HL-60 (cell line): ENCODE data around the gene PPP1R12C.

ENCODE experiments used
- GABPA ChIP-seq: IDR thresholded peaks from 2 replicates; pipeline ENCODE4 v1.6.1; 2012; ENCODE audit warnings: low read depth
- POLR2AphosphoS5 ChIP-seq: IDR thresholded peaks from 2 replicates; pipeline ENCODE4 v1.6.1; 2012; ENCODE audit warnings: low read depth
- TF ChIP-seq, protein P1 (sequence below): IDR thresholded peaks from one replicate; pipeline ENCODE4 v1.5.1; 2011; ENCODE audit warnings: low read length, control low read depth, inconsistent platforms; ENCODE audit not compliant: insufficient read depth
- TF ChIP-seq, protein P2 (sequence below): IDR thresholded peaks from 2 replicates; pipeline ENCODE4 v1.6.1; 2012; ENCODE audit warnings: low read depth; ENCODE audit not compliant: insufficient replicate concordance

DNA sequence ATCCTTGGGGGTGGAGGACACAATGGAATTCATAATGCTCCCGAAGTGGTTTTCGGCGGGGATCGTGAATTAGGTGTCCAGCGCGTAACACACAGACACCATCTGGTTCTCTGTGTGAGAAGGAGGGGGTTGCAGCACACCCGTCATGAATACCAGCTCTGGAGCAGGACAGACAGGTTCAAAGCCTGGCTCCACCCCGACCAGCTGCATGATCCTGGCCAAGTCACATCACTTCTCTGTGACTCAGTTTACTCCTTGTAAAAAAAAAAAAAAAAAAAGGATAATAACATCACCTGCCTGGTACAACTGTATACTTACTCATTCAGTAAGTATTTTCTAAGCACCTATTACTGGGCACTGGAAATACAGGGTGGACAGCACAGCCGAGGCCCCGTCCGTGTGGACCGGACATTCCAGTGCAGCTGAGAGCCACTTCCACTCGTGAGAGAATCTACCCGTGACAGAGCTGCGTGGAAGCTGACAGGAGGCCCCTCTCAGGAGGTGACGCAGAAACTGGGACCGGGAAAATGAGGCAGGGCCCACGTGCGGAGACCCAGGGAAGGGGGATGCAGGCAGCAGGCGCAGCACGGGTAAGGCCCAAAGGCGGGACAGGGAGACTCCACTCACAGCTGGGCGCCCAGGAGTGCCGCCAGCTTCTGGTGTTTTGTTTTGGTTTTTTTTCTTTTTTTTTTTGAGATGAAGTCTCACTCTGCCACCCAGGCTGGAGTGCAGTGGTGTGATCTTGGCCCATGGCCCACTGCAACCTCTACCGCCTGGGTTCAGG is 66.5 kb downstream of the PPP1R12C start:
- TF ChIP-seq POLR2AphosphoS5, result no peak
- TF ChIP-seq, protein P1, sequence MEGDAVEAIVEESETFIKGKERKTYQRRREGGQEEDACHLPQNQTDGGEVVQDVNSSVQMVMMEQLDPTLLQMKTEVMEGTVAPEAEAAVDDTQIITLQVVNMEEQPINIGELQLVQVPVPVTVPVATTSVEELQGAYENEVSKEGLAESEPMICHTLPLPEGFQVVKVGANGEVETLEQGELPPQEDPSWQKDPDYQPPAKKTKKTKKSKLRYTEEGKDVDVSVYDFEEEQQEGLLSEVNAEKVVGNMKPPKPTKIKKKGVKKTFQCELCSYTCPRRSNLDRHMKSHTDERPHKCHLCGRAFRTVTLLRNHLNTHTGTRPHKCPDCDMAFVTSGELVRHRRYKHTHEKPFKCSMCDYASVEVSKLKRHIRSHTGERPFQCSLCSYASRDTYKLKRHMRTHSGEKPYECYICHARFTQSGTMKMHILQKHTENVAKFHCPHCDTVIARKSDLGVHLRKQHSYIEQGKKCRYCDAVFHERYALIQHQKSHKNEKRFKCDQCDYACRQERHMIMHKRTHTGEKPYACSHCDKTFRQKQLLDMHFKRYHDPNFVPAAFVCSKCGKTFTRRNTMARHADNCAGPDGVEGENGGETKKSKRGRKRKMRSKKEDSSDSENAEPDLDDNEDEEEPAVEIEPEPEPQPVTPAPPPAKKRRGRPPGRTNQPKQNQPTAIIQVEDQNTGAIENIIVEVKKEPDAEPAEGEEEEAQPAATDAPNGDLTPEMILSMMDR, result no peak
- TF ChIP-seq GABPA, result no peak
- TF ChIP-seq, protein P2, sequence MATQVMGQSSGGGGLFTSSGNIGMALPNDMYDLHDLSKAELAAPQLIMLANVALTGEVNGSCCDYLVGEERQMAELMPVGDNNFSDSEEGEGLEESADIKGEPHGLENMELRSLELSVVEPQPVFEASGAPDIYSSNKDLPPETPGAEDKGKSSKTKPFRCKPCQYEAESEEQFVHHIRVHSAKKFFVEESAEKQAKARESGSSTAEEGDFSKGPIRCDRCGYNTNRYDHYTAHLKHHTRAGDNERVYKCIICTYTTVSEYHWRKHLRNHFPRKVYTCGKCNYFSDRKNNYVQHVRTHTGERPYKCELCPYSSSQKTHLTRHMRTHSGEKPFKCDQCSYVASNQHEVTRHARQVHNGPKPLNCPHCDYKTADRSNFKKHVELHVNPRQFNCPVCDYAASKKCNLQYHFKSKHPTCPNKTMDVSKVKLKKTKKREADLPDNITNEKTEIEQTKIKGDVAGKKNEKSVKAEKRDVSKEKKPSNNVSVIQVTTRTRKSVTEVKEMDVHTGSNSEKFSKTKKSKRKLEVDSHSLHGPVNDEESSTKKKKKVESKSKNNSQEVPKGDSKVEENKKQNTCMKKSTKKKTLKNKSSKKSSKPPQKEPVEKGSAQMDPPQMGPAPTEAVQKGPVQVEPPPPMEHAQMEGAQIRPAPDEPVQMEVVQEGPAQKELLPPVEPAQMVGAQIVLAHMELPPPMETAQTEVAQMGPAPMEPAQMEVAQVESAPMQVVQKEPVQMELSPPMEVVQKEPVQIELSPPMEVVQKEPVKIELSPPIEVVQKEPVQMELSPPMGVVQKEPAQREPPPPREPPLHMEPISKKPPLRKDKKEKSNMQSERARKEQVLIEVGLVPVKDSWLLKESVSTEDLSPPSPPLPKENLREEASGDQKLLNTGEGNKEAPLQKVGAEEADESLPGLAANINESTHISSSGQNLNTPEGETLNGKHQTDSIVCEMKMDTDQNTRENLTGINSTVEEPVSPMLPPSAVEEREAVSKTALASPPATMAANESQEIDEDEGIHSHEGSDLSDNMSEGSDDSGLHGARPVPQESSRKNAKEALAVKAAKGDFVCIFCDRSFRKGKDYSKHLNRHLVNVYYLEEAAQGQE, result no peak
